ENCODE results near the gene CPLX1. TPM values are rescaled to one million over a fixed set of nuclear protein-coding genes. Genes with fewer than 3 reads are reported as not detected.
A peak's percentile ranks its signal among the peaks of the same experiment; 100 is the strongest.

The CPLX1 gene
- total and polyA plus RNA-seq, 7 donors, result 0.44 to 2.3 (median 1.4) TPM

DNA sequence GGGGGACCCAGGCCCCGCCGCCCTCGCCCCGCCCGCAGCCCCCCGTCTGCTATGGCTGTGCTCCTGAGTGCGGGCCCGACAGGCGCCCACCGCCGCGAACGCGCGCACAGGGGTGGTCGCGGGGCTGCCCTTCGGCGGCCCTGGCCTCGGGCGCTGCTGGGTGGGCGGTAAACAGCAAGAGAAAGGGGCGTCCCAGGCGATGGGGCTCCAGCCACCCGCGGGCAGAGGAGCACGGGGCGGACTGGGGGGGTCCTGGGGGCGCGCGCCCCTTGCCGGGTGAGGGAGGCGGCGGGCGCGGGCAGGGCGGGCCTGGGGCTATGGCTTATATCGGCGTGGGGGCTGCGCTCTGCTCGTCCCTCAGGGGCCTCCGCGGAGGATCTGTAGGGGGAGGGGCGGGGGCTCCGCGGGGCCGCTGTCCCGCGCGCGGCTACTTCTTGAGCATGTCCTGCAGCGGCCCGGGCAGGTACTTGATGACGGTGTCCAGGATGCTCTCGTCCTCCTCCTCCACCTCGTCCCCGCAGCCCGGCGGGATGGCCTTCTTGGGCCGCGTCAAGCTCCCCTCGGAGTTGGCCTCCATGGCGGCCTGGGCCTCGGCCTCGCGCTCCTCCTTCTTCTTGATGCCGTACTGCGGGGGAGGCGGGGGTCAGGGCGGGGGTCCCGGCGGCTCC lies 39.7 kb downstream of the CPLX1 start:
- peak overlapping the region; percentile 55 for H3K4me3 ChIP-seq
- H3K27me3 ChIP-seq (ENCODE audit: insufficient read depth in 3 of 3, low read length in 2 of 3), result peaks cover 0 to 34% (median 7%) of the 10 kb centered on the region in 3 donors

DNA sequence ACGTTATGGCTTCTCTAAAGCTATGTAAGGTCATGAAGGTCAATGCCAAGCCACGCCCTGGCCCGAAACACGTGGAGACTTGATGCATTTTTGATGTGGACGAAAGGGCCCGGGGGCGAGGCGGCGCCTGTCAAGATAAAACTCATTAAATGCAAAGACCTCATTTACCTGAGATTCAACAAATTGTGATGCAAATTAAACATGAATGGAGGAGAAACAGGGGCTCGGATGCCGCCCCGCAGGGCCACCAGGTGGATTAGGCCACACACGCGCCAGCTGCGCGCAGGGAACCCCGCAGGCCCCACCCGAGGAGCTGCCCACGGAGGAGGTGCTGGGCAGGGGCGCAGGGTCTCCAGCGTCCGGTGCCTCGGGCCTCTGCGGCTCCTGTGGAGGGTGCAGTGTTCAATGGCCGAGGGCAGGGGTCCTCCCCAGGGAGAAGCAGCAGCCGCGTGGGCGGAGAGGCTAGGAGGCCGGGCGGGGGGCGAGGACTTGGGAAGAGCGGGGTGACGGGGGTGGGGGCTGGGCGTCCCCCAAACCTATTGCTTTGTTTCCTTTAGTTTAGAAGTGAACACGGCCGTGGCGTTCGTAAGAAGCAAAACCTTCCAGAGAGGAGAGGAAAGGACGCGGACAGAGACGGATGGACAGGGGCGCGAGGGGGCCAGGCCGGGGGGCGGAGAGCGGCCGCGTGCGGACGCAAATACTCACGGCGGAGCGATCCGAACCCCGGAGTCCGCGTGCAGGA lies 40.4 kb downstream of the CPLX1 start:
- intact Hi-C loops (cut with DNase I), result loop anchor here in 1 of 2 donors (10.0 kb wide), 1 partner anchor 139 kb away; no protein-coding TSS in a partner anchor
- Histone ChIP-seq H3K27ac (peak overlapping the region; percentile 36), H3K36me3 (ENCODE audit: insufficient read depth in 1 of 2, low read depth in 1 of 2) (no peaks in the 10 kb centered on the region), H3K9me3 (no peaks in the 10 kb centered on the region), H3K27me3 (ENCODE audit: insufficient read depth in 3 of 3, low read length in 2 of 3) (peaks cover 0 to 33% (median 7%) of the 10 kb centered on the region in 3 donors), H3K4me3 (peak overlapping the region; percentile 55), H3K4me1 (peaks cover 4% of the 10 kb centered on the region)
- 20 to 37% (median 23%) methylated on average over 37 to 57 of the region's 57 CpGs for WGBS, 3 donors
- no peak for ATAC-seq
- TF ChIP-seq, protein P1, sequence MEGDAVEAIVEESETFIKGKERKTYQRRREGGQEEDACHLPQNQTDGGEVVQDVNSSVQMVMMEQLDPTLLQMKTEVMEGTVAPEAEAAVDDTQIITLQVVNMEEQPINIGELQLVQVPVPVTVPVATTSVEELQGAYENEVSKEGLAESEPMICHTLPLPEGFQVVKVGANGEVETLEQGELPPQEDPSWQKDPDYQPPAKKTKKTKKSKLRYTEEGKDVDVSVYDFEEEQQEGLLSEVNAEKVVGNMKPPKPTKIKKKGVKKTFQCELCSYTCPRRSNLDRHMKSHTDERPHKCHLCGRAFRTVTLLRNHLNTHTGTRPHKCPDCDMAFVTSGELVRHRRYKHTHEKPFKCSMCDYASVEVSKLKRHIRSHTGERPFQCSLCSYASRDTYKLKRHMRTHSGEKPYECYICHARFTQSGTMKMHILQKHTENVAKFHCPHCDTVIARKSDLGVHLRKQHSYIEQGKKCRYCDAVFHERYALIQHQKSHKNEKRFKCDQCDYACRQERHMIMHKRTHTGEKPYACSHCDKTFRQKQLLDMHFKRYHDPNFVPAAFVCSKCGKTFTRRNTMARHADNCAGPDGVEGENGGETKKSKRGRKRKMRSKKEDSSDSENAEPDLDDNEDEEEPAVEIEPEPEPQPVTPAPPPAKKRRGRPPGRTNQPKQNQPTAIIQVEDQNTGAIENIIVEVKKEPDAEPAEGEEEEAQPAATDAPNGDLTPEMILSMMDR (IDR thresholded peaks at IDR 0.05), result no peak
- no peak for DNase-seq

More for the DNA sequence above, 39.7 kb downstream of the CPLX1 start:
- peaks cover 3% of the 10 kb centered on the region for H3K4me1 ChIP-seq
- no peaks in the 10 kb centered on the region for H3K9me3 ChIP-seq
- 2 to 4% (median 4%) methylated on average over 30 to 72 of the region's 72 CpGs for WGBS, 3 donors
- ATAC-seq (no peak), DNase-seq (no peak)
- TF ChIP-seq, protein P1 (IDR thresholded peaks at IDR 0.05), result no peak
- intact Hi-C loops (cut with DNase I), result loop anchor here in 1 of 2 donors (10.0 kb wide), 1 partner anchor 139 kb away; no protein-coding TSS in a partner anchor
- H3K36me3 ChIP-seq (ENCODE audit: insufficient read depth in 1 of 2, low read depth in 1 of 2), result no peaks in the 10 kb centered on the region
- H3K27ac ChIP-seq, result peak overlapping the region; percentile 36

DNA sequence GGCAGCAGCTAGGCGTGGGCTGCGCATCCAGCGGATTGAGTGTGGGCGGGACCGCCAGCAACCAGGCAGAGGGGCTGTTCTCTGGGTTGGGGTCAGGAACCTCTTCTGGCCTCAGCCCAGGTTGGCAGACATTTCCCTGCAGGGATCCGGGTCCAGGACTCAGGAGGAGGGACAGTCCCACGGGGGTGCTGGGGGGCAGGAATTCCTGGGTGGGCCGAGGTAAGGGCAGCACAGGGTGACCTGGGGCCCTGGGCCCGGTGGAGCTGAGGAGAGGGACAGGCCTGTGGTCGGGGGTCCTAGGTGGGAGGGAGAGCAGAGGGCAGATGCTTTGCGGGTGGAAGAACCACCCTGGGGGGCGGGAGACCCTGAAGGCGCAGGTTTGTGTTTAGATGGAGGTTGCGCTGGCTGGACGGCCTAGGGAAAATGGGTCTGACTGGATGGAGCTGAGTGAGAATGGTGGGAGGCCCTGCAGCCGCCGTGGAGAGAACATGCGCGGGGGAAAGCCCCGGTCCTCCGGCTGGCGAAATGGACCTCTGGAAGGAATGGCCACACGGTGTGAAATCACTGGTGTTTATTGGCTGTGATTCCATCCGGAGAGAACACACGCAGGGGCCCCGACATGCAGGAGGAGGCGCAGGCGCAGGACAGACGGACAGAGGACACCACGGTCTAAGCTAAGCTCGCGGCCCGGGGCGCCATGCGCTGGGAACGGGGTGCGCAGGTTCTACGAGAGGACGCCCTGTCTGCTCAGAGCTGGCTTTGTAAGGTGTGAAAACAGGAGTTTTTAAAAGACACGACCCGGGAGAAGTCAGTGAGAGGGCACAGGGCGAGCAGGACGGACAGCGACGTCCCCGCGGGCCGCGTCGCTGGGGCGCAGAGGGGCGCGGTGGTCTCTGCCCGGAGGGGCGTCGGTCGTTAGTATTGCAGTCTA lies 41.3 kb downstream of the CPLX1 start:
- intact Hi-C loops (cut with DNase I), result loop anchor here in 1 of 2 donors (10.0 kb wide), 1 partner anchor 140 kb away; no protein-coding TSS in a partner anchor
- Histone ChIP-seq H3K4me3 (no peak overlapping the region), H3K36me3 (ENCODE audit: insufficient read depth in 1 of 2, low read depth in 1 of 2) (peaks cover 0 to 2% of the 10 kb centered on the region in 2 donors), H3K4me1 (peaks cover 12% of the 10 kb centered on the region), H3K27me3 (ENCODE audit: insufficient read depth in 3 of 3, low read length in 2 of 3) (peaks cover 0 to 33% (median 3%) of the 10 kb centered on the region in 3 donors), H3K9me3 (no peaks in the 10 kb centered on the region), H3K27ac (no peak overlapping the region)
- 71 to 73% (median 71%) methylated on average over 57 of the region's 57 CpGs for WGBS, 3 donors
- DNase-seq (peak in 1 of 2 donors; percentile 53), ATAC-seq (no peak)
- TF ChIP-seq, protein P1 (IDR thresholded peaks at IDR 0.05), result no peak

DNA sequence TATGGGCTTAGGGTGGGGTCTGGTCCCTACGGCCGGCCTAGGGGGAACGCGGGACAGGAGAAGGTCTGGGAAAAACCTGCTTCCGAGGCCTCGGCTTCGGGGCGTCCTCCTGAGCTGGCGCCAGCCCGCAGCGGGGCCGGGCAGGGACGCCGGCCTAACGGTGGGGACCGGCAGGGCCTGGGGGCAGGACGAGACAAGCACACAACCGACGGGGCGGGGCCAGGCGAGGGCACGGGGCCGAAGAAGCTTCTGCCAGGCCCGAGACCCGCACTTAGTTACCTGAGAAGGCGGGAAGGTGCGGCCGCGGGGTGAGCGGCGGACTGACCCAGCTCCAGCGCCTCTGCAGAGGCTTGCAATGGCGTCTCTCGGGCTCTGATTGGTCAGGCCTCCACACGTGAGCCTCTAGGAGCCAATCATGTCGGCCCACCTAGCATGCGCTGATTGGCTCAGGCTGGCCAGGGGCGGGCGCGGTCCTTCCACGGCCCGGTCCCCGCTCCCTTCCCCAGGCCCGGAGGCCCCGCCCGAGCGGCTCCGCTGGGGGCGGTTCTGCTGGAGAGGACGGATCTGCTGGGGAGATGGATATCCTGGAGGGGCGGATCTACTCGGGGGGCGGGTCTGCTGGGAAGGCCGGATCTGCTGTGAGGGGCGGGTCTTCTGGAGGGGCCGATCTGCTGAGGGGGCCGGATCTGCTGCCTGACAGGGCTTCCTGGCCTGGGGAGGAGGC lies 44.3 kb downstream of the CPLX1 start:
- TF ChIP-seq, protein P1 (IDR thresholded peaks at IDR 0.05), result no peak
- Histone ChIP-seq H3K27me3 (ENCODE audit: insufficient read depth in 3 of 3, low read length in 2 of 3) (peaks cover 0 to 22% (median 0%) of the 10 kb centered on the region in 3 donors), H3K4me1 (peaks cover 19% of the 10 kb centered on the region), H3K4me3 (peak overlapping the region; percentile 100), H3K27ac (peak overlapping the region; percentile 94), H3K9me3 (no peaks in the 10 kb centered on the region), H3K36me3 (ENCODE audit: insufficient read depth in 1 of 2, low read depth in 1 of 2) (peaks cover 0 to 27% of the 10 kb centered on the region in 2 donors)
- DNase-seq (peak; percentile 99), ATAC-seq (peak; percentile 96 to 98 (median 97))
- 1% methylated on average over 46 to 57 of the region's 57 CpGs for WGBS, 3 donors
- intact Hi-C loops (cut with DNase I), result loop anchor here in 1 of 2 donors (10.0 kb wide), 1 partner anchor 143 kb away; no protein-coding TSS in a partner anchor

Data from psoas muscle (tissue), 8 donors.